Activated B cell treated with CpG ODN at 0.5 μM for 24 hours (primary cell): ENCODE measurements around the gene MACROD2. TPM values are rescaled to one million over a fixed set of nuclear protein-coding genes. Genes with fewer than 3 reads are reported as not detected.

Experiments
- ATAC-seq: fragments of 200-7000 bp; cut with Tn5 transposase; one replicate; pipeline ENCODE4 v1.10.0; 2021; ENCODE audit warnings: low read depth, mild to moderate bottlenecking, moderate library complexity
- CTCF ChIA-PET: fragments of 350-600 bp; sonication (Branson Sonifier 250); formaldehyde crosslinking; loops from one replicate; lab custom pipeline; 2021; ENCODE audit warnings: antibody characterized with exemption; lab: Charles Lee
- POLR2A ChIA-PET: fragments of 350-600 bp; sonication (Branson Sonifier 250); formaldehyde crosslinking; loops from one replicate; lab custom pipeline; 2021; ENCODE audit warnings: antibody characterized with exemption; lab: Charles Lee
- DNase-seq: peaks from one replicate; pipeline ENCODE4 v3.0.0; 2022
- H3K27ac Mint-ChIP-seq: one replicate; pipeline ENCODE4 v1.8.0; 2020; ENCODE audit warnings: mixed read lengths
- H3K27me3 Mint-ChIP-seq: one replicate; pipeline ENCODE4 v1.8.0; 2021; ENCODE audit warnings: mixed read lengths
- H3K36me3 Mint-ChIP-seq: one replicate; pipeline ENCODE4 v1.8.0; 2021; ENCODE audit warnings: low read depth, mixed read lengths
- H3K4me1 Mint-ChIP-seq: one replicate; pipeline ENCODE4 v1.8.0; 2021; ENCODE audit warnings: mixed read lengths
- H3K4me3 Mint-ChIP-seq: one replicate; pipeline ENCODE4 v1.8.0; 2020; ENCODE audit warnings: mild to moderate bottlenecking, mixed read lengths
- H3K9me3 Mint-ChIP-seq: one replicate; pipeline ENCODE4 v1.8.0; 2020; ENCODE audit warnings: mixed read lengths
- intact Hi-C: fragments of 100-400 bp; cut with micrococcal nuclease; formaldehyde crosslinking; loops from one replicate; pipeline ENCODE4 v1.15.1; 2024
- total RNA-seq: library from RNA; stranded (reverse); gene quantifications from 2 replicates; pipeline ENCODE4 v1.2.3, GENCODE V29; 2022
- TF ChIP-seq, protein P1 (sequence below): fragments of 200-600 bp; IDR thresholded peaks from one replicate; pipeline ENCODE4 v1.8.0; 2022; ENCODE audit warnings: antibody characterized with exemption, mild to moderate bottlenecking

The MACROD2 gene
- total RNA-seq, 1 donor from 2014 or later, result 55.1 TPM

DNA sequence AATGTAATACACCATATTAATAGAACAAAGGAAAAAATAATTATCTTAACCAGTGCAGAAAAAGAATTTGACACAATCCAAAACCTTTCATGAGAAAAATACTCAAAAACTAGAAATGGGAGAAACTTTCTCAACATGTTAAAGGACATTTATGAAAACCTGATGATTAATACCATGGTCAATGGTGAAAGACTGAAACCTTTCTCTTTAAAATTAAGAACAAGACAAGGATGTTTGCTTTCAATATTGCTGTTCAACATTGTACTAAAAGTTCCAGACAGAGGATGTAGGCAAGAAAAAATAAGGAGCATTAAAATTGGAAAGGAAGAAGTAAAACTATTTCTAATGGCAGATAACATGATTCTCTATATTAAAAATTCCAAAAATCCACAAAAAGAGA is 1323.4 kb downstream of the MACROD2 start:
- Mint-ChIP-seq H3K4me1 (peaks cover 68% of the 10 kb centered on the region), H3K36me3 (peaks cover 5% of the 10 kb centered on the region), H3K9me3 (peaks cover 10% of the 10 kb centered on the region), H3K27me3 (no peaks in the 10 kb centered on the region), H3K4me3 (peak overlapping the region; percentile 69), H3K27ac (peak overlapping the region; percentile 88)
- intact Hi-C loops, result loop anchor here (2.0 to 10.0 kb wide), 6 partner anchors 484 to 1254 kb away; partner anchors contain the start of gene KIF16B
- ATAC-seq (no peak), DNase-seq (no peak)
- TF ChIP-seq, protein P1, sequence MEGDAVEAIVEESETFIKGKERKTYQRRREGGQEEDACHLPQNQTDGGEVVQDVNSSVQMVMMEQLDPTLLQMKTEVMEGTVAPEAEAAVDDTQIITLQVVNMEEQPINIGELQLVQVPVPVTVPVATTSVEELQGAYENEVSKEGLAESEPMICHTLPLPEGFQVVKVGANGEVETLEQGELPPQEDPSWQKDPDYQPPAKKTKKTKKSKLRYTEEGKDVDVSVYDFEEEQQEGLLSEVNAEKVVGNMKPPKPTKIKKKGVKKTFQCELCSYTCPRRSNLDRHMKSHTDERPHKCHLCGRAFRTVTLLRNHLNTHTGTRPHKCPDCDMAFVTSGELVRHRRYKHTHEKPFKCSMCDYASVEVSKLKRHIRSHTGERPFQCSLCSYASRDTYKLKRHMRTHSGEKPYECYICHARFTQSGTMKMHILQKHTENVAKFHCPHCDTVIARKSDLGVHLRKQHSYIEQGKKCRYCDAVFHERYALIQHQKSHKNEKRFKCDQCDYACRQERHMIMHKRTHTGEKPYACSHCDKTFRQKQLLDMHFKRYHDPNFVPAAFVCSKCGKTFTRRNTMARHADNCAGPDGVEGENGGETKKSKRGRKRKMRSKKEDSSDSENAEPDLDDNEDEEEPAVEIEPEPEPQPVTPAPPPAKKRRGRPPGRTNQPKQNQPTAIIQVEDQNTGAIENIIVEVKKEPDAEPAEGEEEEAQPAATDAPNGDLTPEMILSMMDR, result no peak
- POLR2A ChIA-PET, result interaction anchor here (2.5 kb wide), 1 partner anchor 14 kb away, joined by 12 read pairs; no protein-coding TSS in a partner anchor
- CTCF ChIA-PET, result no interaction called here

DNA sequence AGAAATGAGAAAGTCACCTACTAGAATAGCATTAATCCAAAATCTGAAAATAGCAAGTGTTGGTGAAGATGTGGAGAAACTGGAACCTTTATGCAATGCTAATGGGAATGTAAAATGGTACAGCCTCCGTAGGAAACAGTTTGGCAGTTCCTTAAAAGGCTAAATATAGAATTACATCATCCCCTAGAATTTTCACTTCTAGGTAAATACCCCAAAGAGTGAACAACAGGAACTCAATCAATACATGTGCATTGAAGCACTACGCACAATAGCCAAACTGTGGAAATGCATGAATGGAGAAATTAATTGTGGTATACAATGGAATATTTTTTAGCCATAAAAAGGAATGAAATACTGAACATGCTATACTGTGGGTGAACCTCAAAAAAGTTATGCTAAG is 1324.1 kb downstream of the MACROD2 start:
- Mint-ChIP-seq H3K36me3 (peaks cover 5% of the 10 kb centered on the region), H3K27ac (peak overlapping the region; percentile 88), H3K4me1 (peaks cover 68% of the 10 kb centered on the region), H3K9me3 (peaks cover 10% of the 10 kb centered on the region), H3K27me3 (no peaks in the 10 kb centered on the region), H3K4me3 (no peak overlapping the region)
- TF ChIP-seq, protein P1, result no peak
- peak; percentile 9 for ATAC-seq
- ChIA-PET POLR2A (interaction anchor here (2.5 kb wide), 1 partner anchor 13 kb away, joined by 12 read pairs; no protein-coding TSS in a partner anchor), CTCF (no interaction called here)
- intact Hi-C loops, result loop anchor here (2.0 to 10.0 kb wide), 6 partner anchors 485 to 1253 kb away; partner anchors contain the start of gene KIF16B
- DNase-seq, result no peak

DNA sequence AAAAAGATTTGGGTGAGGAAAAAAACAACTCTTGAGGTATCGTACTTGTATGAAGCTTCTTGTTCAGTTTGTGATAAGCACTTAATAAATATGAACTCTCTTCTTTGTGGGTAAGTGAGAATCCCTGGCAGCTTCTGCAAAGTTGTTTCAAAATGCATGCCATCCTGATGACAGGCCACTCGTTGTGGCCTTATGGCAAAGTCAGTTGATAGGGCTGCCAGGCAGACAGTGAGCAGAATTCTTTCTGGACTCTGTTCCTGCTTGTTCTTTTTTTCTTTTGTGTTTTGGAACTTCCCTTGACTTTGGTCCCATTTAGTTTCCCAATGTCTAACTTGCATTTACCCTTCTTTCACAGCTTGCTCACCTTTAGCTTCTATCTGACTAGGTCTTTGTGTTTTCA is 1325.6 kb downstream of the MACROD2 start:
- DNase-seq (no peak), ATAC-seq (no peak)
- POLR2A ChIA-PET, result no interaction called here
- CTCF ChIA-PET, result no interaction called here
- no peak overlapping the region for H3K4me3 Mint-ChIP-seq
- H3K36me3 Mint-ChIP-seq, result peaks cover 3% of the 10 kb centered on the region
- H3K4me1 Mint-ChIP-seq, result peaks cover 53% of the 10 kb centered on the region
- H3K27ac Mint-ChIP-seq, result peak overlapping the region; percentile 88
- H3K27me3 Mint-ChIP-seq, result no peaks in the 10 kb centered on the region
- intact Hi-C loops, result no loop called here
- TF ChIP-seq, protein P1, result no peak
- peaks cover 2% of the 10 kb centered on the region for H3K9me3 Mint-ChIP-seq

DNA sequence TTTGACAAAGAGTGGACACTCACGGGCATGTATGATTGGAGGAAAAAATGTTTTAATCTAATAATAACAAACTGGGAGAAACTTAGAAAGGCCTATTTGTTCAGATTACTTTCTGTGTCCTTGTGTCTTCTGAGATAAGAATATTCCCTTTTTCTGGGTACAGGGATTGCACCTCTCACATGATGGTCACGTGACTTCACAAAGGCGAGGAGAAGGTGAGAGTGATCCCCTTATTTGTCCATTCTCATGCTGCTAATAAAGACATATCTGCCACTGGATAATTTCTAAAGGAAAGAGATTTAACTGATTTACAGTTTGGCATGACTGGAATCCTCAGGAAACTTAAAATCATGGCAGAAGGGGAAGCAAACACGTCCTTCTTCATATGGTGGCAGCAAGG is 1331.8 kb downstream of the MACROD2 start:
- CTCF ChIA-PET, result no interaction called here
- ATAC-seq, result no peak
- POLR2A ChIA-PET, result no interaction called here
- H3K27me3 Mint-ChIP-seq, result no peaks in the 10 kb centered on the region
- DNase-seq, result no peak
- H3K4me1 Mint-ChIP-seq, result peaks cover 9% of the 10 kb centered on the region
- no peaks in the 10 kb centered on the region for H3K36me3 Mint-ChIP-seq
- no peak overlapping the region for H3K27ac Mint-ChIP-seq
- intact Hi-C loops, result no loop called here
- TF ChIP-seq, protein P1, result no peak
- no peak overlapping the region for H3K4me3 Mint-ChIP-seq
- H3K9me3 Mint-ChIP-seq, result peaks cover 2% of the 10 kb centered on the region

DNA sequence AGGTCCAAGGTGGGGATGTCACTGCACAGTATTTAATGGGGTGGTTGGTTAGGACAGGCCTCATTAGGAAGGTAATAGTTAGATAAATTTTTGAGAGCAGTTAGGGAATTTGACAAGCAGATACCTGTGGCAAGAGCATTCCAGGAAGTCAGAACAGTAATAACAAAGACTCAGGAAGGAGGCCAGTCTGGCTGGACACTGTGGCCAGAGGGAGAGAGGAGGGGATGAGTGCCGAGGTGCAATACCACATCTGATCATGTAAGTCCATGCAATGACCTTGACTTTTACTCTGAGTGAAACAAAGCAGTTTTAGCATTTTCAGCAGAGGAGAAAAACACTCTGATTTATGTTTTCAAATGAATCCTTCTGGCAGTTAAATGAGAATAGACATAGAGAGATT is 1332.8 kb downstream of the MACROD2 start:
- ChIA-PET POLR2A (no interaction called here), CTCF (no interaction called here)
- Mint-ChIP-seq H3K4me3 (no peak overlapping the region), H3K27me3 (no peaks in the 10 kb centered on the region), H3K36me3 (no peaks in the 10 kb centered on the region), H3K27ac (no peak overlapping the region), H3K4me1 (peaks cover 16% of the 10 kb centered on the region), H3K9me3 (peaks cover 2% of the 10 kb centered on the region)
- ATAC-seq (no peak), DNase-seq (no peak)
- TF ChIP-seq, protein P1, result no peak
- intact Hi-C loops, result no loop called here
